Stimulated activated CD8-positive, alpha-beta memory T cell treated with anti-CD3 and anti-CD28 coated beads, Interleukin-15, amount 100 ng/mL, for 4 hours (primary cell): ENCODE results near the gene MYL6B.
"Not testable (repeated sequence)": the region's sequence is repeated elsewhere in the genome, so short reads cannot be mapped to it uniquely, and the experiment has no call there.

Experiments used
- DNase-seq, 2 donors: peaks; one replicate each; pipeline ENCODE4 v3.0.0-alpha.2; 2020; ENCODE audit warnings: low read depth in 2 of 2

MYL6B gene

GRCh38 chr12:56165369-56165768 is 13.0 kb downstream of the MYL6B start:
- no peak for DNase-seq

- DNase-seq = no peak
These were observed 16.9 kb downstream of the MYL6B start for GRCh38 chr12:56169229-56169759.

GRCh38 chr12:56172839-56173238 is 20.5 kb downstream of the MYL6B start:
- DNase-seq = no peak

GRCh38 chr12:56178347-56178746 is 26.0 kb downstream of the MYL6B start:
- no peak for DNase-seq

GRCh38 chr12:56186957-56187356 is 34.6 kb downstream of the MYL6B start:
- no peak for DNase-seq

- no peak for DNase-seq
These were observed 35.9 kb downstream of the MYL6B start for GRCh38 chr12:56188131-56188777.

GRCh38 chr12:56188778-56189098 is 36.4 kb downstream of the MYL6B start:
- DNase-seq = no peak

GRCh38 chr12:56189099-56189917 is 36.9 kb downstream of the MYL6B start, which contains the start of gene SMARCC2:
Gene SMARCC2 (minus strand): TSS chr12:56189483. CDS start chr12:56189461, 22 bp downstream.
- DNase-seq = peak; percentile 58 to 71

- DNase-seq = peak; percentile 56 to 57
These were observed 37.7 kb downstream of the MYL6B start for GRCh38 chr12:56189918-56190694.

GRCh38 chr12:56190695-56191155 is 38.3 kb downstream of the MYL6B start:
- DNase-seq = no peak

GRCh38 chr12:56192582-56192981 is 40.2 kb downstream of the MYL6B start:
- no peak for DNase-seq

- peak in 1 of 2 donors; percentile 57 for DNase-seq
These were observed 40.7 kb downstream of the MYL6B start for GRCh38 chr12:56193025-56193578.

GRCh38 chr12:56196818-56197550 is 44.6 kb downstream of the MYL6B start:
- DNase-seq = not testable (repeated sequence)

GRCh38 chr12:56197921-56198635 is 45.7 kb downstream of the MYL6B start:
- no peak for DNase-seq

GRCh38 chr12:56198836-56199235 is 46.4 kb downstream of the MYL6B start:
- no peak for DNase-seq

- DNase-seq = no peak
These were observed 50.0 kb downstream of the MYL6B start for GRCh38 chr12:56202366-56202765.

GRCh38 chr12:56202838-56203237 is 50.5 kb downstream of the MYL6B start:
- no peak for DNase-seq

- no peak for DNase-seq
These were observed 51.9 kb downstream of the MYL6B start for GRCh38 chr12:56204275-56204674.

GRCh38 chr12:56205445-56205844 is 53.1 kb downstream of the MYL6B start:
- DNase-seq = no peak

- no peak for DNase-seq
These were observed 54.2 kb downstream of the MYL6B start for GRCh38 chr12:56206452-56207166.
